ENCODE data around the gene KCNMA1. TPM values are rescaled to one million over a fixed set of nuclear protein-coding genes. Genes with fewer than 3 reads are reported as not detected.

The KCNMA1 gene
- total RNA-seq, 1 donor from 2014 or later: 0.39 TPM

GRCh38 chr10:77310288-77310840, 327.2 kb downstream of the KCNMA1 start:
- intact Hi-C loops (cut with micrococcal nuclease): no loop called here

GRCh38 chr10:77309509-77309908, 328.1 kb downstream of the KCNMA1 start:
- intact Hi-C loops (cut with micrococcal nuclease): no loop called here

- intact Hi-C loops (cut with micrococcal nuclease): no loop called here
Measured at GRCh38 chr10:77309092-77309491, 328.5 kb downstream of the KCNMA1 start.

GRCh38 chr10:77308084-77308732, 329.4 kb downstream of the KCNMA1 start:
- intact Hi-C loops (cut with micrococcal nuclease): no loop called here

GRCh38 chr10:77306666-77307065, 330.9 kb downstream of the KCNMA1 start:
- intact Hi-C loops (cut with micrococcal nuclease): no loop called here

- intact Hi-C loops (cut with micrococcal nuclease): no loop called here
Measured at GRCh38 chr10:77305650-77306632, 331.7 kb downstream of the KCNMA1 start.

- intact Hi-C loops (cut with micrococcal nuclease): no loop called here
Measured at GRCh38 chr10:77304192-77304591, 333.4 kb downstream of the KCNMA1 start.

GRCh38 chr10:77301305-77301730, 336.3 kb downstream of the KCNMA1 start:
- intact Hi-C loops (cut with micrococcal nuclease): no loop called here

GRCh38 chr10:77300682-77301302, 336.8 kb downstream of the KCNMA1 start:
- intact Hi-C loops (cut with micrococcal nuclease): no loop called here

- intact Hi-C loops (cut with micrococcal nuclease): no loop called here
Measured at GRCh38 chr10:77299320-77299719, 338.3 kb downstream of the KCNMA1 start.

GRCh38 chr10:77297393-77297739, 340.2 kb downstream of the KCNMA1 start:
- intact Hi-C loops (cut with micrococcal nuclease): no loop called here

GRCh38 chr10:77296534-77297392, 340.8 kb downstream of the KCNMA1 start:
- intact Hi-C loops (cut with micrococcal nuclease): no loop called here

GRCh38 chr10:77293773-77294172, 343.8 kb downstream of the KCNMA1 start:
- intact Hi-C loops (cut with micrococcal nuclease): no loop called here

GRCh38 chr10:77293347-77293746, 344.3 kb downstream of the KCNMA1 start:
- intact Hi-C loops (cut with micrococcal nuclease): no loop called here

- intact Hi-C loops (cut with micrococcal nuclease): no loop called here
Measured at GRCh38 chr10:77291596-77292505, 345.8 kb downstream of the KCNMA1 start.

GRCh38 chr10:77290528-77291155, 347.0 kb downstream of the KCNMA1 start:
- intact Hi-C loops (cut with micrococcal nuclease): no loop called here

- intact Hi-C loops (cut with micrococcal nuclease): no loop called here
Measured at GRCh38 chr10:77289790-77290189, 347.8 kb downstream of the KCNMA1 start.

GRCh38 chr10:77289027-77289501, 348.5 kb downstream of the KCNMA1 start:
- intact Hi-C loops (cut with micrococcal nuclease): no loop called here

GRCh38 chr10:77287647-77288120, 349.9 kb downstream of the KCNMA1 start:
- intact Hi-C loops (cut with micrococcal nuclease): no loop called here
